ENCODE measurements around the gene ADCY3.

The ADCY3 gene

DNA sequence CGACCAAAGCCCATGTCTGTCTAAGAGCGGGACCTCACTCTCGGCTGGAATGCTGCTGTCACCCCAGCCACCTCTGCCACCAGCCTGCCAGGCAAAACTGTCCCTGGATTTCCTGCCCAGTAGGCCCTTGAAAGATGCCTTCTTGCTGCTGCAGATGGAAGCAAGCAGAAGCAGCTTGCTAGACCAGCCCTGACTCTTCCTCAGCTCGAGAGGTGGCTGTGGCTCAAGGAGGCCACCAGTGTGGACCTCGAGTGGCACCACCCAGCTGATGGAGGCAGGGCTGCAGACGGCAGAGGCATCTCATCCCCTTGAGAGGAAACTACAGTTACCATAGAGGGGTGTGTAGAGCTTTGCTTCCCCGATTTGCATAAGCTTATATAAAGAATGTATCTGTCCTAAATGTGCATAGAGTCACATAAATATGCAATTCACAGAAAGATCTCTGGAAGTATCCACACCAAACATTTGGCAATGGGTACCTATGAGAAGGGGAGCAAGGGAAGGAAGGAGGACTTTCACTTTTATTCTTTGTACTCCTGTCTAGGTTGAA is 20.6 kb downstream of the ADCY3 start:
- DNase-seq, result no peak

DNA sequence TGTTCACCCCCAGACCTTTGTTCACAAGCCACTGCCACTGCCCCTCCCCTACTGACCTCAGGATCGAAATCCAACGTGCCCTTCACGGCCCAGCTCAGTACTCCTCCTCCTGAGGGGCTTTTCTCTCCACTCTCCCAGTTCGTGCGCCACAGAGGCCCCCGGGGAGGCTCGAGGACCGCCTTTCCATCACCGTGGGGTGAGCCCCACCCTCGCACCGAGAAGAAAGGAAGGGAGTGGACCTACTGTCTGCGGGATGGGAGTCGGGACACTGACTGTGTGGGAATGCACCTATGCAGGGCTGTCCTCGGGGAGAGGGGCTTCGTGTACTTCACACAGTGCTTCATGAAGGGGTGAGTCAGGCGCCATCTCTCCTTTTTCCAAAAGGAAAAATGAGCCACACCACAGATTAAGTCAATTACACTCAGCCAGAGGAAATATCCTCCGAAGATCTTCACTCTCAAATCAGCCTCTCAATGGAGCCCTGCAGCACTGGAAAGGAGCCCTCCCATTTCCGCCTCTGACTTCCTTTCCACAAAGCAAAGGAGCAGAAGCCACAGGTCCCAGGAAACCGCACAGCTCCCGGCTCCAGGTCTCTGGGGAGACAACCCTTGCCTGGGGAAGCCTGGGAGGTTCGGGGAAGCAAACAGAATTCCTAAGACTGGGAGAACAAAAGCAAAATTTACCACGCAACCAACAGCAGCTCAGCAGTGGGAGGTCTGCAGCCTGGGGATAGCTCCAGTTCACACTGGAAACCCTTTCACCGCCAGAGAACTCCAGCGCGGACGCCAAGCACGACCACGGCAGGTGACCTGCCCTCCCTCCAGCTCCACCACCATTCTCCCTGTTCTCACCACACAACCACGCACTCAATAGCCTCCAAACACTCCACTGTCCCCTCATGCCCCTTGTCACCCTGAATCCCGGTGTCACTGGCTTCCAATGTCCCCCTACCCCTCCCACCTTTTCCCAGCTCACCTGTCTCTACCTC is 21.6 kb downstream of the ADCY3 start:
- no peak for DNase-seq

DNA sequence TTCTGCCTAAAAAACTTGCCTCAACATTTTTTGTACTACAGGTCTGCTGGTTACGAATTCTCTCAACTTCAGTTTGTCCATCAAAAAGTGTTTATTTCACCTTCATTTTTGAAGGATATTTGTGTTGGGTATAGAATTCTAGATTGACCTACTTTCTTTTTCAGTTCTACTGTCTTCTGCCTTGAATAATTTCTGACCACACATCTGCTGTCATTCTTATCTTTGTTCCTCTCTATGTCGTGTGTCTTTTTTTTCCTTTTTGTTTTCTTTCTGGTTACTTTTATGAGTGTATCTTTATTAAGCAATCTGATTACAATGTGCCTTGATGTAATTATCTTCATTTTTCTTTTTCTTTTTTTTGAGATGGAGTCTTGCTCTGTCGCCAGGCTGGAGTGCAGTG is 25.3 kb downstream of the ADCY3 start:
- DNase-seq, result no peak

DNA sequence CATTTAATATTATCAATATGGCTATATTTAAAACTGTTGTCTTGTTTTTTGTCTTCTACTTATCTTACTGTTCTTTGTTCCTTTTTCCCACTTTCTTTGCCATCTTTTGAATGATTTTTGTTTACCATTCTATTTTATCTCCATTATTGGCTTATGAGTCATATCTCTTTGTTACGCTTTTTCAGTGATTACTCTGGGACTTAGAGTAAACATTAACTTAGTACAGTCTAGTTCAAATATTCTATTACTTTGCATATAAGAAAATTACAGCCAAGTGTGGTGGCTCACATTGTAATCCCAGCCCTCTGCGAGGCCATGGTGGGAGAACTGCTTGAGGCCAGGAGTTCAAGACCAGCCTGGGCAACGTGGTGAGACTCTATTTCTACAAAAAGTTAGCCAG is 26.1 kb downstream of the ADCY3 start:
- no peak for DNase-seq

DNA sequence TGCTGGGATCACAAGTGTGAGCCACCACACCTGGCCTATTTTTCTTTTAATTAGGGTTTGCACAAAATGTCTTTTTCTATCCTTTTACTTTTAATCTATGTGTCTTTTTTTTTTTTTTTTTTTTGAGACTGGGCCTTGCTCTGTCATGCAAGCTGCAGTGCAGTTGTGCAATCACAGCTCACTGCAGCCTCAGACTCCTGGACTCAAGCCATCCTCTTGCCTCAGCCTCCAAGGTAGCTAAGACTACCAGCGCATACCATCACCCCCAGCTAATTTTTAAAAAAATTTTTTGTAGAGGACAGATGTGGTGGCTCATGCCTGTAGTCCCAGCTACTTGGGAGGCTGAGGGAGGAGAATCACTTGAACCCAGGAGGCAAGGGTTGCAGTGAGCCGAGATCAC is 27.1 kb downstream of the ADCY3 start:
- no peak for DNase-seq

DNA sequence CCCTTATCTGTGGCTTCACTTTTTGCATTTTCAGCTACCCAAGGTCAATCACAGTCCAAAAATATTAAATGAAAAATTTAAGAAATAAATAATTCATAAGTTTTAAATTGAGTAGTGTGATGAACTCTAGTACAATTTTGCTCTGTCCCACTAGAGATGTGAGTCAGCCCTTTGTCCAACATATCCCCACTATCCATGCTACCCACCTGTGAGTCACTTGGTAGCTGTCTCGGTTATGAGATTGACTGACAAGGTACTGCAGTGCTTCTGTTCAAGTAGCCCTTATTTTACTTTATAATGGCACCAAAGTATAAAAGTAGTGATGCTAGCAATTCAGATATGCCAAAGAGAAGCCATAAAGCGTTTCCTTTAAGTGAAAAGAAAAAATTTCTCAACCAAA is 28.8 kb downstream of the ADCY3 start:
- no peak for DNase-seq

DNA sequence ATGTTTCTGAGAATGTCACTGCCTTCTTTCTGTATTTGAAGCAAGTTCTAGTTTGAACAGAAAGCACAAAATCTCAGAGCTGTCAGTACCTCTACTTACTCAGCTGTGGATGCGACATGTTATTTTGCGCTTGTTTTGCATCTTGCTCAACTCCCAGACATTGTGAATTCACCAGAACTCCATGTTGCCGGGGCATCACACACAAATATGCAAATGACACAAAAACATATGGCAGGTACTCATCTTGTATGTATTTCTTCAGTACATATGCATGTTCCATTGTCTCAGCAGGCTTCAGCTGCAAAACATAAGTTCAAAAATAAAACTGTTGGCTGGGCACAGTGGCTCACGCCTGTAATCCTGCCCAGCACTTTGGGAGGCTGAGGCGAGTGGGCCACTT is 30.8 kb downstream of the ADCY3 start:
- no peak for DNase-seq

DNA sequence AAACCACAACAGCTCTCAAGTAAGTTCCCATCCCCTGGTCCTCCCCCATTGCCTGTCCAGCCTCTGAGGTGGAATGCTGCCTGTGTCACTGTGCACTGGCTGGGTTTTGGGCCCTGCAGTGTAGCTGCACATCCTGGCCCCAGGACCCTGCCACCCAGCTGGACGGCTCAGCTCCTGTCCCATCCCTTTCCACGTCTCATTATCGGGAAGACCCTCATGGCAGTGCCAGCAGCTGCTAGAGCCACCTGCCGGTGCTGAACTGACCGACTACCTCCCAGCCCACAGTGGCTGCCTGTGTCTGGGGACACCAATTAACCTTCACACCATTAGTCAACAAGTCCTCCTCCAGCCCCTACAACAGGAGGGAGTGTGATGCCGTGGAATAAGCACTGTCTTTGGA is 31.9 kb downstream of the ADCY3 start:
- DNase-seq, result no peak

DNA sequence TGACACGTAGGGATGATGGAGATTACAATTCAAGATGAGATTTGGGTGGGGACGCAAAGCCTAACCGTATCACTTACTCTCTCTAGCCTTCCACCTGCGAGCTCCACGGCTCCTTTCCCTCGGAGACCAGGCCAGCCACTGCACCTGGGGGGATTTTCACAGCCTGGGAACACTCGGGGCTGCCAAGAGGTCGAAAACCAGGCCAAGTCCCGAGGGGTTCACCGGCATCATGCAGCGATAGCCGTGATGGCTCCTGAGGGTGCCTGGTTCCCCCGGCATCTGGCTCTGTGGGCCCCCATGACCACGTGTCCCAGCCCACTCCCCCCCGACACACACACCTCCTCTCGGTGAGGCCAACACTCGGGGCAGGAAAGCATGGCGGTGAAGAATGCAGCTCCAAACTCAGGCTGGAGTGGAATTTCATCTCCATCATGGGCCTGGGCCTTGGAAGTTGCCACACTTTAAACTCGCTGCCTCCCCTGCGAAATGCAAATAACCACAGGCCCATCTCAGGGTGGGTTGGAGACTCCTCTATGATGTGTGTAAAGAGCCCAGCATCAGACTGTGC is 32.6 kb downstream of the ADCY3 start:
- no peak for DNase-seq

DNA sequence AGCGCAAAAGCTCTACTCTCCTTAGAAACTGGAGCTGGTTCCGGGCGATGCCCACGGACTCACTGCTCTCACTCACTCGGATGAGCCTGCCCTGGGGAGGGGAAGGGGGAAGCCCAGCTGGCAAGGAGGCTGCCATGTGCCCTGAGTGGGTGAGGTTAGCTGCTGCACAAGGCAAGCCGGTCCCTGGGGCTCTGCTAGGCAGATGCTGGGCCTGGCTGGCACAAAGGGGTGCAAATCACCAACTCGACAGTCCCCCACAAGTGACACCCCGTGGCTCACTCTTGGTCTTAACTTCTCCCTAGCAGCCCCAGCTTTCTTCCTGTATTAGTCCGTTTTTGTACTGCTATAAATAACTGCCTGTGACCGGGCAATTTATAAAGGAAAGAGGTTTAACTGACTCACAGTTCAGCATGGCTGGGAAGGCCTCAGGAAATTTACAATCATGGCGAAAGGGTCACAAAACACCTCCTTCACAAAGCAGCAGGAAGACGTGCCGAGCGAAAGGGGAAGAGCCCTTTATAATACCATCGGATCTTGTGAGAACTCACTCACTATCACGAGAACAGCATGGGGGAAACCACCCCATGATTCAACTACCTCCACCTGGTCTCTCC is 33.2 kb downstream of the ADCY3 start:
- no peak for DNase-seq

DNA sequence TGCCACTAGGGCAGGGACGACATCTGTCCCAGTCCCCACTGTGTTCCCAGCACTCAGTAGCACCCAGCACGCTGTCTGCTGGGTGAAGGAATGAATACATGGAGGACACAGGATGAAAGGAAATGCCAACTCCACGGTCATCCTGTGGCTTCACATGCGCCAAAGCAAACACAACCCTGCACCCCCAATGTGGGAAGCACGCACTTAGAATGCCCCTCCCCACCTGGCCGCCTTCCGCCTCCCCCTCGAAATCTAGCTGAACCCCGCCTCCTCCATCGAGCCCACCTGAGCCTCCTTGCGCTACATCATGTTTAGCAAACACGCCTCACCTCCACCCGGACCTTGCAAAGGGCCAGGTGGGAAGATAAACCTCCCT is 33.9 kb downstream of the ADCY3 start:
- DNase-seq, result no peak

DNA sequence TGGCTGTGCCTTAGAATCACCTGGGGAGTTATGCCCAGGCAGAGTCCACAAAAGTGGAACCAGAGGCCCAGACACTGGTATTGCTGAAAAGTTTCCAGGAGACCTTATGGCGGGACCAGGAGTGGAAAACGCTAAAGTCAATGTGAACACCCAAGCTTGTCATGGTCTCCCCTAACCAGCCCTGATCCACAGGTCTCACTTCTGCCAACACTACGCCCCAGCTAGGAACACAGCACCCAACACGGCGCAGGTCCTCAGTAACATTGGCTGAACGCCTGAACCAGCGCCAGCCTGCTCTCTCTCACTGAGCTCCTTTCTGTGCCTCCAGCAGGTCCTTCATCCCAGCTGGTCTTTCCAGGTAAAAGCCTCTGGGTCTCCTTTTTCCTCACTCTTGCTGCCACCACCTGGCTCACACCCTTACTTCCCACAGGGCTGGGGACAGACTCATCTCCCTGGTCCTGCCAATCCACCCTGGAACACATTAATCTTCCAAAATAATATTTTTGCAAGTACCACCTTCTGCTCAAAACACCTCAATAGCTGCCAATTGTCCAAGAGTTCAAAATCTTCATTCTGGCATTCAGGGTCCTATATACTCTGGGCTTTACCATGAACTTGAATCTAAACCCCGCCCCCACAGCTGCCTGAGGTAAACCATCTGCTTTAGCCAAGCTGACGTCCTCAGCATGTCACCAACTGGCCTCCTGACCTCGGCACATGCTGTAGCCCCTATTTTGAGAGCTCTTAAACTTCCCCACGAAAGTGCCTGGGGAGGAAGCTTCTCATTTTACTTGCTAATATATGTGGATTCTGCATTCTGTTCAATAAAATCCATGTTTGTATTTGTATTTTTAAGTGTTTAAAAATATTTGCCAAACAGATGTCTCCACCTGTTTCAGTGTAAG is 34.6 kb downstream of the ADCY3 start:
- no peak for DNase-seq

DNA sequence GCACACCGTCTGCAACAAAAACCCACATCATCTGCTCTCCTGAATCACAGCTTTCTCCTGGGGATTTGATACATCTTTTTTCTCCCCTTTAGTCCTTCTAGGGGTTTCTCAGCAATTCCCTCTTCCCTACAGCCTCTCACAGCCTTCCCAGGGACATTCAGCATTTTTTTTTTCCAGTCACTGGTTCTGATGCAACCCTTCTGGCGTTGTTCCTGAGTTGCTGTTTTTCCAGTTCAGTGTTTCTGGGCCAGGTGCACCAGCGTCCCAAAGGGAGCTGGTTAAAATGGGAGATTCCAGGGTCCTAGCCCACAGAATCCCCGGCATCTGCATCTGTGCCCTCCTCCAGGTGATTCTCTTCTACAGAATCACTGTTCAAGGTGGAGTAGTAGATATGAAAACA is 36.1 kb downstream of the ADCY3 start:
- DNase-seq, result no peak

DNA sequence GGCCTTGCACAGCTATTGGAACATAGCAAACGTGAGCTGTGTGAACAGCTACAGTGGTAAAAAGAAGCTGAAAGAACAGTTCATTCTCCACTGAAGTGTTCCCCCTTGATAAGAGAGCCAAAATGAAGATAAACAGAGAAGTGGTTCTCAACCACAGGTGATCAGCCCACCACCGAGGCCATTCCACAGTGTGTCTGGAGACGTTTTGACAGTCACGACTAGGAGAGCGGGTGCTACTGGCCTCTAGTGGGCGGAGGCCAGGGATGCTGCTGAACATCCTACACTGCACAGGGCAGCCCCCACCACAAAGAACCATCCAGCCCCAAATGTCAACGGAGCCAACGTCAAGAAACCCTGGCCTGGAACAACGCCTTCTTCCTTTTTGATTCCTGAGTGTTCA is 38.4 kb downstream of the ADCY3 start:
- DNase-seq, result no peak

DNA sequence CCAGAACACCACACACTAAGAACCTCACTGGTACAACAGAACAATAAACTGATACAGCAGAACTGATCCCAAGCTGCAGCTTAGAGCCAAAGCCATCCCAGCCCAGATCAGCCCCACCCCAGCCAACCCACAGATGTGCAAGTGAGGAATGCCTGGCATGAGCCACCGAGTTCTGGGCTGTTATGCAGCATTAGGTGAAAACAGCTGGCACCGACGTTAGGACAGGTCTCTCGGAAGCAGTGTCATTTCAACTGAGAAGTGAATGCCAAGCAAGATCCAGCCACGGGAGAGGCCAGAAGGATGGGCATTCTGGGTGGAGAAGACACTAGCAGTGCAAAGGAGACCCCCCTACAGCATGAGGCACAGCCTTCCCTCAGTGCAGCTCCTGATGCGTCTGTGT is 38.9 kb downstream of the ADCY3 start:
- DNase-seq, result no peak

DNA sequence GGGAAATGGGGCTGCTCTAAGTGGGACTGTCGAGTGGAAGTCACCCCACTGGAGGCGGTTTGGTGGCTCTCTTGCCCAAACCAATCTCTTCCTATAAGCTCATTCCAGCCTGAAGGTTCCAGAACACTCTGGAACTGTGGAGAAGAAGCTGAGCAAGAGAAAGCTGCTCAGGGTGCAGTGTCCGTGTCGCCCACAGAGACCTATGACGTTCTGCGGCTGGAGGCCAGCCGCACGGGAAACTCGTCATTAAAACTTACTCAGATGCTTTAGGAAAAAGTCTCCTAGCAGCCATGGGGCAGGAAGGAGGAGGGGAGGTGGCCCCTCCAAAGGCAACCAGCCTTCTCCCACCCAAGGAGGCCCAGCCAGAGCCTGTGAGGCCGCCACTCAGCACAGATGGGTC is 41.7 kb downstream of the ADCY3 start:
- no peak for DNase-seq

DNA sequence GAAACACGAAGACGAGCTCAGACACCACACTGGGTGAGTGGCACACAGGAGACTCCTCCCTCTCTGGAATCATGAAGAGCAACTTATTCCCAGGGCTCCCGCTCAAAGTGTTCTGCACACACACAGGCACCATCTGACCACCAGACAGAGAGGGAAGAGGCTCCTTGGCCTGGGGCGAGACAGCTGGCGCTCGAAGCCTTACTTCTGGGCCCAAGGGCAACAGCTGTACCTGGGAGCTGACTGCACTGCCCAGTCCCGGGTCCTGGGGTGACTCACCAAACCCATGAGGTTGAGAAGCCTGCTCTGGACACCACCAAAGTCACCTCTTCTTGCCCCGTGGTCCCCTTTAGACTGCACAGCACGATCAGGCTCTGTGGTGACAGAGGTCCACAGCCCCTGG is 42.4 kb downstream of the ADCY3 start:
- DNase-seq, result no peak

DNA sequence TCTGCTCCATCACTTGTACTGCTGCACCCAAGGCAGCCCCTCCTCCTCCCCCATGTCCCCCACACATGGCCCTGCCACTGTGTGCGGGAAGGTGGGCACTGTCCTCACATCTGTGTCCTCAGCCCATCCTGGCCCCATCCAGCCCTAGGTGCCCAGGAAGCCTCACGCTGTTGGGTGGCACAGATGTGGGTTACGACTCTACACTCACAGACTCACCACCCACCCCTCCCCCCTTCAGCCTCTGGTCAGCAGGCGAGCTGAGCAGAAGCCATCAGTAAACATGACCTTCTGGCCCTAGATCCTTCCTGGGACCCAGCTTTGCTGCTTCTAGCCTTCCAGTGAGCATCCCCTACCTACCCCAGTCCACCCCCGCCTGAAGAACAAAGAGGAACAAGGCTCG is 43.0 kb downstream of the ADCY3 start:
- DNase-seq, result no peak

DNA sequence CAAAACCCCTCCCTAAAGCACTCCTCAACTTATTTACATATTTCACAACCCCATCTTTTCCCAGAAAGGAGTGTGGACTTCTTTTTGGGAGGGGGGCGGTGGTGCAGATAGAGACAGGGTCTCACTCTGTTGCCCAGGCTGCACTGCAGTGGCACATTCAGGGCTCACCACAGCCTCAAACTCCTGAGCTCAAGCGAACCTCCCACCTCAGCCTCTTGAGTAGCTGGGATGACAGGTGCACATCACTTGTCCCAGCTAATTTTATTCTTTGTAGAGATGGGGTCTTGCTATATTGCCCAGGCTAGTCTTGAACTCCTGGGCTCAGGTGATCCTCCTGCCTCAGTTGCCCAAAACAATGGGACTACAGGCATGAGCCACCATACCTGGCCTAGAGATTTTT is 44.1 kb downstream of the ADCY3 start:
- no peak for DNase-seq

DNA sequence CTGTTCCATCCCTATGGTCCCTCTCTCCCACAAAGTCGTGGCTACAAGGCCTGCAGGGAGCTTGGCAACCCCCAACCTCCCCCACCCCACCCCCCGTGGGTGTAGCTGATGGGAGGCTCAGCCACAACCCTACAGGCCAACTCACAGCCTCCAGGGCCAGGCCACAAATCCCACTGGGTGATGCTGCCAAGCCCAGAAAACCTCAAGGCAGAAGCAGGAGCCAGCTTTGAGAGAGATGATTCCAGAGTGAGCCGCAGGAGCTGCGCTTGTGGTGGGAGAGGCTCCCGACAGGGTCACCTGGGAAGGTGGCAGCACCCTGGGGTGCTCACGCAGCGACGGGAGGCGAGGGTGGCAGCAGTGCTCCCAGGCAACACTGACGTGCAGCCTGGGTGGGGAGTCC is 44.8 kb downstream of the ADCY3 start:
- DNase-seq, result no peak

DNA sequence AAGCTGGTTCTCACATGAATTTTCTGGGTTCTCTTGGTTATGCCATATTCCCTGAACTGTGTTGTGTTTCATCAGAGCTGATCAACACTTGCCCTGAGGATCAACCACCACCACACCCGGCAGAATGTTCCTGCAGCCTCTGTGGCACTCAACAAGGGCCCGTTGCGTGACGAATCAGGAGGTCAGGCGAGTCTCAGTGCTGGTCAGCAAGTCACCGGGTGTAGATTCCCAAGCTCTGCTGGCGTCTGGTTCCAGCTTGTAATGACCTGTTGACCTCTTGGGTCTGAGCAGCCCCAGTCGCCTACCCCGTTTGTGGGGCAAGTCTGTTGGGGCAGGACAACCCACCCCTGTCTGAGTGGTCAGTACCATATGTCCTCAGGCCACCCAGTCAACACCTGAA is 46.0 kb downstream of the ADCY3 start:
- DNase-seq, result no peak

DNA sequence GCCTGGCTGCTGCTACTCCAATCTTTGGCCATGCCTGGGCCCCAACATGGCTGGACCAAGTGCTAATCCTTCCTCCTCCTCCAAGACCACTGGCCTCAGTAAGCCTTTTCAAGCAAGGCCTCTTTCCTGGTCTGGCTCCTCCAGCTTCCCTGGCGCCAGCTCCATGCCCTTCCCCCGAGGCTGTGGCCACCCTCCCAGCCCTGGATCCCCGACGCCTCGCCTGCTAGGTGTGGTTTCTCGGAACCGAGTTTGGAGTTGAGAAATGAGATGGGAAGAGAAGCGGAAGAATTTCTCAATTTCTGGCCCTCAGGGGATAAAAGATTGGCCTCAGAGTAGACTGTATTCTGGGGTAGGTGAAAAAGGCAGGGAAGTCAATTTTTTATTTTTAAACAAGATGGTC is 46.4 kb downstream of the ADCY3 start:
- DNase-seq, result no peak
